ENCODE results near the gene COL19A1.

- TF ChIP-seq POLR2A (IDR thresholded peaks at IDR 0.05) (no peak), CTCF (IDR thresholded peaks at IDR 0.05) (no peak)
Observed at GRCh38 chr6:69958978-69959377, 92.6 kb downstream of the COL19A1 start.
